Activated CD8-positive, alpha-beta memory T cell treated with anti-CD3 and anti-CD28 coated beads for 36 hours (primary cell): ENCODE results near the gene ODF4. TPM values are rescaled to one million over a fixed set of nuclear protein-coding genes. Genes with fewer than 3 reads are reported as not detected.
"Not testable (repeated sequence)": the region's sequence is repeated elsewhere in the genome, so short reads cannot be mapped to it uniquely, and the experiment has no call there.

Experiments used
- CTCF ChIA-PET: fragments of 350-600 bp; sonication (Branson Sonifier 250); formaldehyde crosslinking; loops from one replicate; lab custom pipeline; 2021; ENCODE audit warnings: antibody characterized with exemption; lab: Charles Lee
- POLR2A ChIA-PET: fragments of 350-600 bp; sonication (Branson Sonifier 250); formaldehyde crosslinking; loops from one replicate; lab custom pipeline; 2021; ENCODE audit warnings: antibody characterized with exemption; lab: Charles Lee
- total RNA-seq, 2 experiments: library from RNA; stranded (reverse); gene quantifications; one replicate each; pipeline ENCODE4 v1.2.3, GENCODE V29; 2021

The ODF4 gene
- total RNA-seq, 2 experiments from 2014 or later: not detected

- ChIA-PET POLR2A (no interaction called here), CTCF (interaction anchor here (0.8 kb wide), 1 partner anchor 60 kb away, joined by 5 read pairs; no protein-coding TSS in a partner anchor)
These were observed 20.1 kb downstream of the ODF4 start for GRCh38 chr17:8359769-8360168.

DNA sequence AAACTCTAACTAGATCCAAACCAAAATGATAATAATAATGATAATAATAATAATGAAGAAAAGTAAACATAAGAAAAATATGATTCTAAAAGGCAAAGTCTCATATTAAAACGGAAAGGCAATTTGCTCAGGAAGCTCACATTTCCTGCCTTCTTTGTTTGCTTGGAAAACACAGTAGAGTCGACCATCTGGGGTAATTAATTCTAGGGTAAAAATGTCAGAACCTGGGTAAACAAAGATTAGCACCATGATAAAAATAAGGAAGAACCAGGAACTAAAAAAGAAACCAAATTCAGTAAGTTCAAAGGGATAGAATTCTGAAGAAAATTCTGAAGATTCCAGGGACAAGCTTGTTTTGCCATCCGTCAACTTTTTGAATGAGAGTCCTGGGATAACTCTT is 20.6 kb downstream of the ODF4 start:
- CTCF ChIA-PET: interaction anchor here (1.1 kb wide), 1 partner anchor 16 kb away, joined by 3 read pairs; the partner anchor contains the start of gene KRABD2
- POLR2A ChIA-PET: interaction anchor here (0.5 kb wide), 1 partner anchor 28 kb away, joined by 4 read pairs; no protein-coding TSS in a partner anchor

DNA sequence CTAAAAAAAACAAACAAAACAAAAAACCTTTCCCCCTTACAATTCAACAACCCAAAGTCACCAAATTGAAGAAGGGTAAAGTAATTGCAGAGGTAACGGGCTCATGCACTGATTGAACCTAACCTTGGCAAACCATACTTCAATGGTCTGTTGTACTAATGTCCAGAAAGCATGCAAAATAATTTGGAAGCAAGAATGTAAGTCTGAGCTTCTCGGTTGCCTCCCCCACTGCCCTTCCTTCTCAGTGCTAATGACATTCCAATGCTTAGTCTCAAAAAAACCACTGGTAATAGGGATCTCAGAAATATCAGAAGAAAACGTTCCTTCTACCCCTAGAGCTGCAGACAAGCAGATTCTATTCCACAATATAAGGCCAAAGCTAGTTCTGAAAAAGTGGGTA is 21.1 kb downstream of the ODF4 start:
- POLR2A ChIA-PET: interaction anchor here (0.5 kb wide), 1 partner anchor 29 kb away, joined by 4 read pairs; no protein-coding TSS in a partner anchor
- CTCF ChIA-PET: interaction anchor here (0.6 to 1.1 kb wide), 2 partner anchors 16 to 114 kb away, joined by 3 to 4 read pairs; partner anchors contain the start of gene KRABD2

GRCh38 chr17:8362651-8363332 is 23.2 kb downstream of the ODF4 start:
- ChIA-PET POLR2A (no interaction called here), CTCF (no interaction called here)

- POLR2A ChIA-PET: no interaction called here
- CTCF ChIA-PET: no interaction called here
These were observed 25.5 kb downstream of the ODF4 start for GRCh38 chr17:8365143-8365542.

GRCh38 chr17:8366231-8366630 is 26.6 kb downstream of the ODF4 start:
- CTCF ChIA-PET: no interaction called here
- POLR2A ChIA-PET: no interaction called here

GRCh38 chr17:8368193-8368592 is 28.6 kb downstream of the ODF4 start:
- POLR2A ChIA-PET: no interaction called here
- CTCF ChIA-PET: no interaction called here

DNA sequence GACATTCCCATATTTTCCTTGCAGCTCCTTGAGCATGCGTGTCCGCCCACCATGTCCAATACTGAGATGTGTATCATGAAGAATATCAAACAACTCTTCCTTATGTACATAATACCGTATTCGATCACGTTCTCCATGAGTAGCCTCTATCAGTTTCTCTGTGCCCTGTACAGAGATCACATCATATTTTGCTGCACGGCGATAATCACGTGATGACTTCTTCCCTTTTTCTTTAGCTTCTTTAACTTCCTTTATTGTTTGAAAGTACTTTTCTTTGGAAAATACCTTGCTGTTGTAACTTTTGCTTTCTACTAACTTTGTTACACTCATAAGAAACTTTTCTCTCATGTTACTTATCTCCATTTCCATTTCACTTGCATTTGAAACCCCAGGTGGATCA is 30.3 kb downstream of the ODF4 start:
- ChIA-PET CTCF (no interaction called here), POLR2A (no interaction called here)

- CTCF ChIA-PET: no interaction called here
These were observed 32.1 kb downstream of the ODF4 start for GRCh38 chr17:8371786-8372185.

GRCh38 chr17:8372422-8372821 is 32.8 kb downstream of the ODF4 start:
- CTCF ChIA-PET: no interaction called here
- POLR2A ChIA-PET: no interaction called here

More at GRCh38 chr17:8371786-8372185, 32.1 kb downstream of the ODF4 start:
- POLR2A ChIA-PET: no interaction called here

- POLR2A ChIA-PET, CTCF ChIA-PET: not testable (repeated sequence)
These were observed 34.2 kb downstream of the ODF4 start for GRCh38 chr17:8373856-8374255.

- ChIA-PET CTCF (interaction anchor here (0.9 to 1.5 kb wide), 4 partner anchors 15 to 80 kb away, joined by 3 to 6 read pairs (median 3); partner anchors contain the start of gene SLC25A35), POLR2A (interaction anchor here (0.5 to 1.1 kb wide), 5 partner anchors 41 to 727 kb away, joined by 3 to 7 read pairs (median 4); no protein-coding TSS in a partner anchor)
These were observed 36.2 kb downstream of the ODF4 start for GRCh38 chr17:8375738-8376259.

DNA sequence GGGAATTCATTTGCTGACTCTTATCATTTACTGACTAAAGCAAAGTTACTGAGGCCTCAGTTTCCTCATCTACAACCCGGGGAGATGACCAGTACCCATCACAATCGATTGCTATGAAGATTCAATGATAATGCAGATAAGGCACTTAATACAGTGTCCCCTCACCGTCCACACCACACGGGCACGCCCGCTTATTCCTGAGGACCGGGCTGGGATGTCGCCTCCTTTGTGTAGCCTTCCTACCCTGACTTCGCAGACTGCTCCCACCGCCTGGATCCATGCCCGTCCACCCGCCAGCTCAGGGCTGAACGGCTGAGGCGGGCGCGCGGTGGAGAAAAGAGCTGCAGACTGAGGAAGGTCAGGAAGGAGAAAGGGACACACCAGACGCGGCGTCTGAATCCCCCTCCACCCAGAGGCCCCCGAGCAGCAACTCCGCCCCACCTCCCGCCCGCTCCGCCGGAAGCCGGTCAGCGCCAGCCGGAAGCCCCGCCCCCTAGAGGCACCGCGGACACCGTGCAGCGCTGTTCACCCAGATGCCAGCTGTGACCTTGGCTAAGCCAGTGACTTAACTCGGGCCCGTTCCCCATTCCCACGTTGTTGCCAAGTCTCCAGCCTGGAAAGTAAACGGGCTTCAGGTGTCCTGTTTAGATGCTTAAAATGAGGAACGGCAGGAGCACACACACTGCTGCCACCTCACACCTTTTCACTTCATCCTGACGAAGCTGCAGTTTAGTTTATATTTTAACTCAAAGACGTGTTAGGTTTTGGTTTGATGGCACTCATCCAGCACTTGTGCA is 36.8 kb downstream of the ODF4 start, which contains the start of gene KRABD2:
TSS of gene KRABD2 (minus strand) at position 434 of the 797 bp plus-strand sequence.
- CTCF ChIA-PET: interaction anchor here (0.9 to 1.5 kb wide), 7 partner anchors 16 to 83 kb away, joined by 3 to 6 read pairs (median 3); partner anchors contain the start of gene SLC25A35
- POLR2A ChIA-PET: interaction anchor here (0.8 to 1.3 kb wide), 4 partner anchors 41 to 60 kb away, joined by 3 to 5 read pairs (median 4); partner anchors contain the start of gene NDEL1

GRCh38 chr17:8377422-8377821 is 37.8 kb downstream of the ODF4 start:
- ChIA-PET CTCF (interaction anchor here (1.0 to 1.1 kb wide), 3 partner anchors 16 to 84 kb away, joined by 3 to 4 read pairs (median 3); no protein-coding TSS in a partner anchor), POLR2A (interaction anchor here (1.2 to 1.3 kb wide), 2 partner anchors 58 to 59 kb away, joined by 3 to 5 read pairs; partner anchors contain the start of gene NDEL1)

- POLR2A ChIA-PET: interaction anchor here (0.6 kb wide), 1 partner anchor 39 kb away, joined by 3 read pairs; no protein-coding TSS in a partner anchor
- CTCF ChIA-PET: not testable (repeated sequence)
These were observed 38.5 kb downstream of the ODF4 start for GRCh38 chr17:8378117-8378516.

DNA sequence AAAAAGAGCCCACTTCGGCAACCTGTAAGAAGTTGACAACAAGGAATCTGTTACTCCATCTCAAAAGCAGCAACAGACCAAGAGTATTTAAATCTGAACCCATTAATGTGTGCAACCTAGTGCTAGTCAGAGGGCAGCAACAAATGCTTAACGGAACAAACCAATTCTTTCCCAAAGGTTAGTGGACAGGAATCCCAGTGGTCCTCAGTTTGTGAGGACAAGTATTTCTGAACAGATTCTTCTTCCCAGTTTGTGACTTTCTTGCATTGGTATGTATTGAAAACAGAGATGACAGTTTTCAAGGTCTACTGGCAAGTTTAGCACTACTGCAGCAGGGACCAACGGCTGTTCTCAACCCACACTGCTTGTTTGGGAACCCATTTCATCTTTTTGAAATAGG is 40.4 kb downstream of the ODF4 start:
- ChIA-PET CTCF (no interaction called here), POLR2A (no interaction called here)

GRCh38 chr17:8382052-8382879 is 42.6 kb downstream of the ODF4 start:
- CTCF ChIA-PET: interaction anchor here (0.5 to 0.7 kb wide), 3 partner anchors 51 to 343 kb away, joined by 3 to 4 read pairs (median 3); no protein-coding TSS in a partner anchor
- POLR2A ChIA-PET: interaction anchor here (0.5 to 1.6 kb wide), 5 partner anchors 54 to 582 kb away, joined by 3 to 7 read pairs (median 4); no protein-coding TSS in a partner anchor

- POLR2A ChIA-PET: interaction anchor here (0.5 to 1.6 kb wide), 3 partner anchors 56 to 263 kb away, joined by 3 to 7 read pairs (median 3); no protein-coding TSS in a partner anchor
- CTCF ChIA-PET: interaction anchor here (0.5 to 0.6 kb wide), 2 partner anchors 50 to 343 kb away, joined by 3 read pairs; no protein-coding TSS in a partner anchor
These were observed 43.2 kb downstream of the ODF4 start for GRCh38 chr17:8382880-8383142.
